Measurements from ENCODE around the gene LRRC4C. TPM values are rescaled to one million over a fixed set of nuclear protein-coding genes. Genes with fewer than 3 reads are reported as not detected.

The LRRC4C gene
- total RNA-seq, 1 experiment from 2014 or later: 0.13 TPM

DNA sequence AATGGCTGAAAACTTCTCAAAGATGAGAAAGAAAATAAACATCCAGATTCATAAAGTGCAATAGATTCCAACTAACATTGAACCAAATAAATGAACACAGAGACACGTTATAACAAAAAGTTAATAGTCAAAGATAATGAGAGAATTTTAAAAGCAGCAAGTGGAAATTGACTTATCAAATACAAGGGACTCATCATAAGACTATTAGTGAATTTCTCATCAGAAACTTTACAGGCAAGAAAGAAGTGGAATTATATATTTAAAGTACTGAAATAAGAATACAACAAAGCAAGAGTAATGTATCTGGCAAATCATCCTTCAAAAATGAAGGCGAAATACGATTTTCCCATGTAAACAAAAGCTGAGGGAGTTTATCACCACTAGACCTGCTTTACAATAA, 852.7 kb downstream of the LRRC4C start:
- H2BK15ac ChIP-seq (ENCODE audit: low read depth, low read length): no peak overlapping the region
- H3K36me3 Mint-ChIP-seq (ENCODE audit: insufficient read depth in 1 of 3, low read depth in 3 of 3): peaks cover 5 to 22% (median 7%) of the 10 kb centered on the region in 3 experiments

More for the DNA sequence above, 852.7 kb downstream of the LRRC4C start:
- no peak overlapping the region for H4K5ac ChIP-seq (ENCODE audit: insufficient read length, low read depth, low read length)
- peaks cover 19 to 22% of the 10 kb centered on the region in 2 experiments for H3K9me3 Mint-ChIP-seq
- H2BK5ac ChIP-seq (ENCODE audit: insufficient read length, low read length): no peak overlapping the region
- no peaks in the 10 kb centered on the region for H3K4me1 ChIP-seq (ENCODE audit: insufficient read depth, low read length)
- H3K14ac ChIP-seq (ENCODE audit: insufficient read depth, low read length): no peak overlapping the region
- no peak overlapping the region for H3K4me3 Mint-ChIP-seq
- H2BK120ac ChIP-seq (ENCODE audit: low read depth, low read length, poor library complexity, severe bottlenecking): no peak overlapping the region
- DNase-seq: no peak
- H3K9me3 ChIP-seq (ENCODE audit: control insufficient read depth, low read depth, low read length): peaks cover 9% of the 10 kb centered on the region
- peaks cover 3% of the 10 kb centered on the region; the same call in 1 of the 2 replicates for H3K27me3 Mint-ChIP-seq (ENCODE audit: low read depth)
- H3K27ac Mint-ChIP-seq: no peak overlapping the region
- peaks cover 3 to 7% of the 10 kb centered on the region in 2 experiments; a peak in 2 of 4 replicates for H3K4me1 Mint-ChIP-seq
- no peaks in the 10 kb centered on the region for H3K27me3 ChIP-seq (ENCODE audit: insufficient read depth, low read length)
- no peak overlapping the region for H4K91ac ChIP-seq (ENCODE audit: insufficient read length, low read depth, low read length)
- H2BK20ac ChIP-seq (ENCODE audit: low read depth, low read length, poor library complexity, severe bottlenecking): no peak overlapping the region
- H3T11ph ChIP-seq (ENCODE audit: low read length): no peak overlapping the region
- H3K56ac ChIP-seq (ENCODE audit: insufficient read length, low read depth, low read length): no peak overlapping the region
- WGBS (ENCODE audit: extremely low coverage, insufficient read length, low lambda C conversion rate): no CpG with 5 or more reads among the region's 3 CpGs
- no peak for TF ChIP-seq CTCF (conservative IDR thresholded peaks at IDR 0.05)
- no peak overlapping the region for H2BK12ac ChIP-seq (ENCODE audit: insufficient read length, low read depth, low read length)
- H3K79me1 ChIP-seq (ENCODE audit: insufficient read depth, low read depth, low read length, poor library complexity, severe bottlenecking): no peaks in the 10 kb centered on the region
- H3K79me2 ChIP-seq (ENCODE audit: insufficient read depth, low read length): no peaks in the 10 kb centered on the region
- no peak overlapping the region for H3K9ac ChIP-seq (ENCODE audit: extremely low read depth, insufficient read length, low read length)
- H3K27ac ChIP-seq (ENCODE audit: insufficient read length, low read depth, low read length): no peak overlapping the region
- H3K23me2 ChIP-seq (ENCODE audit: insufficient read length, low read depth, low read length, poor library complexity, severe bottlenecking): no peaks in the 10 kb centered on the region
- H3K23ac ChIP-seq (ENCODE audit: insufficient read length, low read depth, low read length): no peak overlapping the region
- no peak overlapping the region for H3K18ac ChIP-seq (ENCODE audit: insufficient read length, low read depth, low read length)
- H2AFZ ChIP-seq (ENCODE audit: low read length): no peak overlapping the region
- H2AK5ac ChIP-seq (ENCODE audit: insufficient read length, low read length): no peak overlapping the region
- H4K20me1 ChIP-seq (ENCODE audit: control insufficient read depth, insufficient read depth, insufficient read length): no peaks in the 10 kb centered on the region
- H3K4ac ChIP-seq (ENCODE audit: low read depth, low read length): no peak overlapping the region
- H3K4me2 ChIP-seq (ENCODE audit: insufficient read depth, insufficient read length, low read length): no peak overlapping the region
- H4K8ac ChIP-seq (replicated peaks; ENCODE audit: insufficient read length, low read depth, low read length): no peak overlapping the region

Measured in H9 (cell line).